Caki2 (cell line): ENCODE results near the gene KDM4C. TPM values are rescaled to one million over a fixed set of nuclear protein-coding genes. Genes with fewer than 3 reads are reported as not detected.
A peak's percentile ranks its signal among the peaks of the same experiment; 100 is the strongest.
"Not testable (repeated sequence)": the region's sequence is repeated elsewhere in the genome, so short reads cannot be mapped to it uniquely, and the experiment has no call there.

Source experiments
- DNase-seq: peaks from one replicate; pipeline ENCODE4 v3.0.0-alpha.2; 2015; ENCODE audit warnings: low read depth
- in situ Hi-C: cut with HindIII; loops from 2 replicates; pipeline ENCODE4 v1.10.0; 2016; ENCODE audit warnings: low sequenced_read_pairs, low pct_unique_long_range_greater_than_20kb, mixed read lengths
- total RNA-seq: library from RNA; depleted of rRNA; stranded (reverse); fragments of >200 nt; shearing (Covaris generic); gene quantifications from 2 replicates; pipeline ENCODE4 v1.2.3, GENCODE V29; 2014; ENCODE audit warnings: low replicate concordance

The KDM4C gene
- total RNA-seq, 1 experiment from 2014 or later: 9.2 TPM

DNA sequence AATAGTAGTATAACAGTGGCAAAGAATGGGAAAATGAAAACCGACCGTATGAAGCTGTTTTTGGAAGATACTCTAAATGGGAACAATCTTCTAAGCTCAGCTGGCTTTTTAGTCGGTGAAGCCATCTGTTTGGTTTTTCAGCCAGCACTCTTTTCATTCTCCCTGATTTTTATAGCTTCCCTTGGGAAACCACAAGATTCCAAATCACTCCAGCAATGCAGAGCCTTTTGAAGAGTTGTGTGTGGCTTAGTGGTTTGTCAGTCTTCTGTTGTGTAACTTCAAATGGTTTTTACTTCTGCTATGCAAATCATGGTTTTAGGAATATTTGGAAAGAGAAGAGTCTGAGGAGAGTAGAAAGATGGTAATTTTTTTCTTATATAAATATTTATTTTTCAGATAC is 180.7 kb downstream of the KDM4C start:
- in situ Hi-C loops: no loop called here
- peak; percentile 2 for DNase-seq

DNA sequence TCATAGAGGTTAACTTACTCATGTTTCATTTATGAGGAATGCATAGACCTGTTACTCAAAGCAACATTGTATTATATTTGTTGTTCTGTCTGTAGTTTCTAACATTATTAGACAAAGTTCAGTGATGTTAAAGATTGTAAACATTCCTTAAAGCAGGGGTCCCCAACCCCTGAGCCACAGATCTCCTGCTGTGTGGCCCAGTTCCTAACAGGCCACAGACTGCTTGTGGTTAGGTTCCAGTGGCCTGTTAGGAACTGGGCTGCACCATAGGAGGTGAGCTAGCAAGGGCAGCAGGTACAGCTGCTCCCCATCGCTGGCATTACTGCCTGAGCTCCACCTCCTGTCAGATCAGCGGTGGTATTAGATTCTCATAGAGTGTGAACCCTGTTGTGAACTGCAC is 181.1 kb downstream of the KDM4C start:
- DNase-seq: peak; percentile 2
- in situ Hi-C loops: no loop called here

DNA sequence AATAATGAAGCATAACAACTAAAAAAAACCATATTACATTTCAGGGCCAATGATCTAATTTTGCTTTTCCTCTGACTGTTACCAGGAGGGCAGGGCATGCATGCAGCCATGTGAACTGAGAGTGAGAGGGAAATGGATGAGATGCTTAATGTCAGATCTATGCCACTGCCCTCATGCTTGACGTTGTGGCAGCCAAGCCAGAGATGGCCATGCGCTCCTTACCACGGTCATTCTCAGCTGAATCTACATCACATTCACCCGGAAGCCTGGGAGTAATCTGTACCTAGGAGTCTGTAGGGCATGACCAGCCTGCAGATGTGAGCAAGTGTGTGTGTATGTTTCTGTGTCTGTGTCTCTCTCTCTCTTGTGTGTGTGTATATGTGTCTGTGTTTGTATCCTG is 183.7 kb downstream of the KDM4C start:
- in situ Hi-C loops: no loop called here

DNA sequence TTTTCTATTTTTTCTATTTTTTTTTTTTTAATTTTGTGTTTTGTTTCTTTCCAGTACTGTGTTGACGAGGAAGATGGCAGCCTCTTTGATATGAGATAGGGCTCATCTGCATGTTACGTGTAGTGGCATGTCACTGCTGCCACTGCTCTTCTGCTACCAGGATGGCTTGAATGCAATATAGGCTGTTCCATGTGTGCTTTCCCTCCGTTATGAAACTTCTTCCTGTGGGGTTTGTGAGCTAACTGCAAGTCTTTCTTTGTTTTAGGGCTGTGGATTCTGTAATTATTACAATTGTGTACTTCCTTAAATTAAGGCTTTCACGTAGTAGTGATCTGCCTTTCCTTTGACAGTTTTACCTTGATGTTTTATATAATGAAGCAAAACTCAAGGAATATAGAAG is 184.6 kb downstream of the KDM4C start:
- no peak for DNase-seq
- in situ Hi-C loops: no loop called here

More for the DNA sequence above, 183.7 kb downstream of the KDM4C start:
- DNase-seq: no peak

- in situ Hi-C loops: no loop called here
- DNase-seq: no peak
These were observed 185.5 kb downstream of the KDM4C start for GRCh38 chr9:6943293-6943692.

GRCh38 chr9:6944093-6944551 is 186.3 kb downstream of the KDM4C start:
- DNase-seq: peak; percentile 11

DNA sequence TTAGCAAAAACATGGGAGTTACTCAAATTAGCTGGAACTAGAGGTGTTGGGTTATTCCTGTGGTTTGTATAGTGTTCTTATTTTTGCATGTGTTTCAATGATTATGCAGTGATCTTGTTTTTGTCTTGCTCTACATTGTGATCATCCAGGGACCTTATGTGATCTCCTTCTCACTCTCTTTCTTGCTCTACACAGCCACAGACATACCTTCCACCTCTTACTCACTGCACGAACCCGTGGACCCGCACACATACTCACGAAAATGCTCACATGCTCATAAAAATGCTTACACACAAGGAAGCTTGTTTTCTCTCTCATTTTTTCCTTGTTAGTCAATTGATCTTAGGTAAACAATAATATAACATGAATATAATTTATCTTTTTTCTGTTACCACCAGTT is 187.1 kb downstream of the KDM4C start:
- in situ Hi-C loops: no loop called here
- DNase-seq: no peak

More at GRCh38 chr9:6944093-6944551, 186.3 kb downstream of the KDM4C start:
- in situ Hi-C loops: no loop called here

- no peak for DNase-seq
- in situ Hi-C loops: no loop called here
These were observed 188.0 kb downstream of the KDM4C start for GRCh38 chr9:6945816-6946215.

DNA sequence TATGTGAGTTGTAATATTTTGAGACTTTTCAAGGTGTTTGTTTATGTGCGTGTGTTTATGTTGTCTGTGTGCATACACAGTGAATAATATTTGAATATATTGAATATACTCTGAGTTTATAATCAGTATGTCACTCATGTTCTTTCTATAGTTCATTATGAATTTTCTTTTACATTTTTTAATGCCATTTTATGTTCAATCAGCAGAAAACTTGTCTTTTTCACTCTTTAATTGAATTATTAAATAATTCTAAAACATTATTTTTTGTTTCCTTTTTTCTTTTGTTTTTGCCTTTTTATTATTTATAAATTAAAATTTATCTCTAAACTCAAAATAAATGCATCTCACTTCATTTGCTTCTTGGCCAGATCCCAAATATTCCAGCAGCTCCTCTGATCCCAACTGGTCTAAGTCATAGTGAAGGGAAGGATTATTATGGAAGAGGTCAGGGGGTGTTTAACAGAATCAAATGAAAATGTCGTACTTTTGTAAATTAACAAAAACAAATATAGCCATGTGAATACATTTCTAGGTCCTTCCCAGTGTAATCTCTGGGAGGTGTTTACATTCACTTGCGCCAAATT is 188.9 kb downstream of the KDM4C start:
- no peak for DNase-seq
- in situ Hi-C loops: no loop called here

GRCh38 chr9:6948921-6949320 is 191.1 kb downstream of the KDM4C start:
- in situ Hi-C loops, DNase-seq: not testable (repeated sequence)

GRCh38 chr9:6955251-6955921 is 197.6 kb downstream of the KDM4C start:
- DNase-seq: no peak
- in situ Hi-C loops: no loop called here

GRCh38 chr9:6956879-6957278 is 199.1 kb downstream of the KDM4C start:
- DNase-seq: no peak
- in situ Hi-C loops: no loop called here

DNA sequence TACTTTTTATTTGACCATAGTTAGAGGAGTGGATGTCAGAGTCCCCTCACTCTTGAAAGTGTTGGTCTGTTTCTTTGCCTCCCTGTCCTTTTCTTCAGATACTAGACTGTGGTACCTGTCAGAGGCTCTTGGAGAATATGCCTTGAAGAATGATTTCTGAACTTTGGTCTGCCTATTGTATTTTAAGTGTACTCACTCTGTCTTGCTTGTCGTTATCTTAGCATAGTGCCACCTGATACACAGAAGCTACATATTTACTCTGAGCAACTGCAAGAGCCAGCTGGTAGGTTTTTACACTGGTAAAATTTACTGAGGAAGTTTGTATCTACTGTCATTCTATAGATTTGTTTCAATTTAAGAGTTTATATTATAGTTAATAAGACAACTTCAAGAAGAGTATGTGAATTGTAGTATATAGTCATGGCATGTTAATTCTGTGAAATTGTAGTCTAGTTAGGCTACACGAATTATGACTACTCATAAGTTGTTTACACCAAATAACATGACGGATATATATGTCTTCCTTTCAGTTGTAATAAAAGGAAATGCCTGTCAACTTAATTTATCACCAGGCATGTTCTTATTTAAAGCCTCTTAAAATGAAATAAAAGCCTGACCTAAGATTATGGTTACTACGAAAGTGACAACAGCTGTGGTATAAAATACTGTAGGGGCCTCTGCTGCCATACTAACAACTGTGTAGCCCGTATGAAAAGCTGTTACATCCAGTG is 201.7 kb downstream of the KDM4C start:
- DNase-seq: no peak
- in situ Hi-C loops: no loop called here

DNA sequence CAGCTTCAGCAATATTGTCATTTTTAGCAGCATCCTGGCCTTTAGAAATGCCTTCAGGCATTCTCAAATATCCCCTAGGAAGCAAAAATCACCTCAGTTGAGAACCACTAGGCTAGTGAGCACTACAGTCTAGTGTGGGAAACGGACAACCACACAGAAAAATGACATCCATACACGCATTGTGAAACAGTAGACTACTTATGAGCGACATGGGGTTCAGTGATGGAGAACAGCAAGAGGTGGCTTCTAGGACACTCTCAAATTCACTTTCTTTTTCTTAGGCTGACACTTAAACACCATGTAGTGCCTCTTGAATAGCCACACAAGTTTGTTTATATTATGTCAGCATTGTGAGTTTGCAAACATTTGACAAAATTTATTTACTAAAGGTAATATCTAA is 203.0 kb downstream of the KDM4C start:
- DNase-seq: no peak
- in situ Hi-C loops: no loop called here

- in situ Hi-C loops: no loop called here
- no peak for DNase-seq
These were observed 204.2 kb downstream of the KDM4C start for GRCh38 chr9:6961845-6962522.

GRCh38 chr9:6965566-6965965 is 207.8 kb downstream of the KDM4C start:
- in situ Hi-C loops: no loop called here
- no peak for DNase-seq

DNA sequence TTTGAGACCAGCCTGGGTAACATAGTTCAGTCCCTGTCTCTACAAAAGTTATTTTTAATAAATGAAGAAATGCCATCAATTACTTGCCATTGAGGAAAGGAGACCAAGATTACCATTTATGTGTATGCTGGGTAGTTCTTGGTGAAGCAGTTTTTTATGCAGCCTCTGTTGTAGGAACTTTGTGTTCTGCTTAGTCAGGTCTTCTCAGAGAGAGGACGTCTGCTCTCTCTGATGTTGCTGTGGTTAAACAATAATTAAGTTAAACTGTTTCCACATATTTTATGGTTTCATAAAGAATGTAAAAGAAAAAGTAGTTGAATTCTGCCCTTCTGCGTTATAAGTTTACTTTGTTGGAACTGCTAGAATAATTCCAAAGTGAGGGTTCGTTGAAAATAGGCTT is 210.5 kb downstream of the KDM4C start:
- no peak for DNase-seq

DNA sequence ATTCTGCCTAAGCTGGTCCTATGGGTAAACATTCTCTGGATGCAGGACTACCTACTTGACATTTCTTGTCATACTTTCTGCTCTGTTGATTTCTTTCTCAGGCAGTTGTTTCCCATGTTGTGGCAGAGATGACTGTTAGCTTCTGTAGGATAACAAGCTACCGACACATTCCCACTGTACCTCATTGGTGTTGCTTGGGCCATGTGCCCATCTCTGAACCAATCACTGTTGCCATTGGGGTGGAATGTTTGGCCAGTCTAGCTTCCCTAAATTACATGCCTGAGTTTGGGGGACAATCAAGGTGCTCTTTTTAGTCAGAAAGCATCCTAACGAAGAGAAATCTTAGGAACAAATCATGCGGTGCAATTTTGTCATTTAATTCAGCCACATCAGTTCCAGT is 212.0 kb downstream of the KDM4C start:
- no peak for DNase-seq
- in situ Hi-C loops: no loop called here

More for the DNA sequence above, 210.5 kb downstream of the KDM4C start:
- in situ Hi-C loops: no loop called here

DNA sequence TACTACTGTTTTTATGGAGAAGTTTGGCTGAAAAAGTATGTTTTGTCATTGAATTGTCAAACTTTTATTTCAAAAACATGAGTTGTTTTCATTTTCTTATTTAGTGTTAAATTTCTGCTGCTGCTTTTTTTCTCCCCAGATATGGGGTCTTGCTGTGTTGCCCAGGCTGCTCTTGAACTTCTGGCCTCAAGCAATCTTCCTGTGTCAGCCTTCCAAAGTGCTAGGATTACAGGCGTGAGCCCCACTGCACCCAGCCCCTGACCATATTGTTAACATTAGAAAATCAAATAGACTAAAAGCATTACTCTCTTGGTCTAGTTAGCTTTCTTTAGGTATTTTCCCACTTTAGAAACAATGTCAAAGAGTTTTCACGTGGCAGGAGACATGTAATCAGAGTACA is 215.3 kb downstream of the KDM4C start:
- no peak for DNase-seq
- in situ Hi-C loops: no loop called here
